Measurements from ENCODE around the gene CSMD2.
"Not testable (repeated sequence)": the region's sequence is repeated elsewhere in the genome, so short reads cannot be mapped to it uniquely, and the experiment has no call there.

The CSMD2 gene

GRCh38 chr1:34108711-34109110 lies 56.3 kb downstream of the CSMD2 start:
- DNase-seq (ENCODE audit: low read depth in 2 of 2), result no peak

GRCh38 chr1:34108269-34108668 lies 56.8 kb downstream of the CSMD2 start:
- DNase-seq (ENCODE audit: low read depth in 2 of 2), result no peak

- DNase-seq (ENCODE audit: low read depth in 2 of 2), result no peak
These were observed 63.9 kb downstream of the CSMD2 start for GRCh38 chr1:34101151-34101550.

GRCh38 chr1:34100332-34100731 lies 64.7 kb downstream of the CSMD2 start:
- no peak for DNase-seq (ENCODE audit: low read depth in 2 of 2)

GRCh38 chr1:34092399-34092798 lies 72.6 kb downstream of the CSMD2 start:
- not testable (repeated sequence) for DNase-seq (ENCODE audit: low read depth in 2 of 2)

GRCh38 chr1:34089731-34090130 lies 75.3 kb downstream of the CSMD2 start:
- no peak for DNase-seq (ENCODE audit: low read depth in 2 of 2)

- no peak for DNase-seq (ENCODE audit: low read depth in 2 of 2)
These were observed 77.0 kb downstream of the CSMD2 start for GRCh38 chr1:34087986-34088385.

- DNase-seq (ENCODE audit: low read depth in 2 of 2), result no peak
These were observed 78.5 kb downstream of the CSMD2 start for GRCh38 chr1:34086561-34086960.

GRCh38 chr1:34083974-34084373 lies 81.1 kb downstream of the CSMD2 start:
- DNase-seq (ENCODE audit: low read depth in 2 of 2), result no peak

- DNase-seq (ENCODE audit: low read depth in 2 of 2), result not testable (repeated sequence)
These were observed 82.9 kb downstream of the CSMD2 start for GRCh38 chr1:34082085-34082670.

GRCh38 chr1:34078383-34078782 lies 86.6 kb downstream of the CSMD2 start:
- DNase-seq (ENCODE audit: low read depth in 2 of 2), result no peak

GRCh38 chr1:34075576-34075975 lies 89.5 kb downstream of the CSMD2 start:
- DNase-seq (ENCODE audit: low read depth in 2 of 2), result no peak

GRCh38 chr1:34073028-34073695 lies 91.9 kb downstream of the CSMD2 start:
- no peak for DNase-seq (ENCODE audit: low read depth in 2 of 2)

GRCh38 chr1:34070201-34070836 lies 94.7 kb downstream of the CSMD2 start:
- no peak for DNase-seq (ENCODE audit: low read depth in 2 of 2)

- DNase-seq (ENCODE audit: low read depth in 2 of 2), result no peak
These were observed 97.9 kb downstream of the CSMD2 start for GRCh38 chr1:34066981-34067603.

- no peak for DNase-seq (ENCODE audit: low read depth in 2 of 2)
These were observed 98.9 kb downstream of the CSMD2 start for GRCh38 chr1:34066166-34066565.

- DNase-seq (ENCODE audit: low read depth in 2 of 2), result no peak
These were observed 99.5 kb downstream of the CSMD2 start for GRCh38 chr1:34065498-34065897.

- DNase-seq (ENCODE audit: low read depth in 2 of 2), result no peak
These were observed 104.1 kb downstream of the CSMD2 start for GRCh38 chr1:34060901-34061415.

- DNase-seq (ENCODE audit: low read depth in 2 of 2), result no peak
These were observed 104.8 kb downstream of the CSMD2 start for GRCh38 chr1:34060187-34060730.

GRCh38 chr1:34057347-34058130 lies 107.5 kb downstream of the CSMD2 start:
- no peak for DNase-seq (ENCODE audit: low read depth in 2 of 2)

- no peak for DNase-seq (ENCODE audit: low read depth in 2 of 2)
These were observed 109.2 kb downstream of the CSMD2 start for GRCh38 chr1:34055818-34056217.
